Activated B cell treated with CpG ODN at 0.5 μM for 24 hours (primary cell): ENCODE results near the gene APCDD1. TPM values are rescaled to one million over a fixed set of nuclear protein-coding genes. Genes with fewer than 3 reads are reported as not detected.

Source experiments
- ATAC-seq: fragments of 200-7000 bp; cut with Tn5 transposase; one replicate; pipeline ENCODE4 v1.10.0; 2021; ENCODE audit warnings: low read depth, mild to moderate bottlenecking, moderate library complexity
- CTCF ChIA-PET: fragments of 350-600 bp; sonication (Branson Sonifier 250); formaldehyde crosslinking; loops from one replicate; lab custom pipeline; 2021; ENCODE audit warnings: antibody characterized with exemption; lab: Charles Lee
- POLR2A ChIA-PET: fragments of 350-600 bp; sonication (Branson Sonifier 250); formaldehyde crosslinking; loops from one replicate; lab custom pipeline; 2021; ENCODE audit warnings: antibody characterized with exemption; lab: Charles Lee
- DNase-seq: peaks from one replicate; pipeline ENCODE4 v3.0.0; 2022
- H3K27ac Mint-ChIP-seq: one replicate; pipeline ENCODE4 v1.8.0; 2020; ENCODE audit warnings: mixed read lengths
- H3K27me3 Mint-ChIP-seq: one replicate; pipeline ENCODE4 v1.8.0; 2021; ENCODE audit warnings: mixed read lengths
- H3K36me3 Mint-ChIP-seq: one replicate; pipeline ENCODE4 v1.8.0; 2021; ENCODE audit warnings: low read depth, mixed read lengths
- H3K4me1 Mint-ChIP-seq: one replicate; pipeline ENCODE4 v1.8.0; 2021; ENCODE audit warnings: mixed read lengths
- H3K4me3 Mint-ChIP-seq: one replicate; pipeline ENCODE4 v1.8.0; 2020; ENCODE audit warnings: mild to moderate bottlenecking, mixed read lengths
- H3K9me3 Mint-ChIP-seq: one replicate; pipeline ENCODE4 v1.8.0; 2020; ENCODE audit warnings: mixed read lengths
- CTCF ChIP-seq: fragments of 200-600 bp; IDR thresholded peaks from one replicate; pipeline ENCODE4 v1.8.0; 2022; ENCODE audit warnings: antibody characterized with exemption, mild to moderate bottlenecking
- intact Hi-C: fragments of 100-400 bp; cut with micrococcal nuclease; formaldehyde crosslinking; loops from one replicate; pipeline ENCODE4 v1.15.1; 2024
- total RNA-seq: library from RNA; stranded (reverse); gene quantifications from 2 replicates; pipeline ENCODE4 v1.2.3, GENCODE V29; 2022

The APCDD1 gene
- total RNA-seq, 1 donor from 2014 or later, result 0.38 TPM

DNA sequence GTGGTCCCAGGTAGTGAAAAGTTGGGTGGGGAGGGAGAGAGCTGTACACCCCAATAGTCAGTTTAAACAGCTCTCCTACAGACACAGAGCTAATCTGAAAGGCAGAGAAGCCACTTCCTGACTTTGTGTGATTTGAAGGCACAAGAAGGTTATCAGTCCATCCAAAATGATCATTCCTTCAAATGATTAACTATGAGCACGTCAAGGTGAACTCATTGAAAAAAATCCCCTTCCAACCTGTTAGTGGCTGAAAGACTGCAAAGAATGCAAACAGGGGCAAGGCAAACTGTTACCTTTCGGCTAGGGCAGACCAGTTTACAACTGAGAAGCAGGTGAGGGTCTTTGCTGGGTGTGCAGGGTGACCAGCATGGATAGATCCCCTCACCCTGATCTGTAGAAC, 22.8 kb upstream of the APCDD1 start:
- ATAC-seq, result no peak
- no peak for DNase-seq
- no peak overlapping the region for H3K27ac Mint-ChIP-seq

GRCh38 chr18:10432781-10433180, 21.7 kb upstream of the APCDD1 start:
- ChIA-PET CTCF (no interaction called here), POLR2A (no interaction called here)
- TF ChIP-seq CTCF, result no peak
- Mint-ChIP-seq H3K36me3 (no peaks in the 10 kb centered on the region), H3K27me3 (no peaks in the 10 kb centered on the region), H3K4me3 (no peak overlapping the region), H3K9me3 (no peaks in the 10 kb centered on the region), H3K27ac (no peak overlapping the region), H3K4me1 (no peaks in the 10 kb centered on the region)
- intact Hi-C loops, result no loop called here
- DNase-seq (no peak), ATAC-seq (no peak)

More for the DNA sequence above, 22.8 kb upstream of the APCDD1 start:
- POLR2A ChIA-PET, result no interaction called here
- TF ChIP-seq CTCF, result no peak
- Mint-ChIP-seq H3K9me3 (no peaks in the 10 kb centered on the region), H3K36me3 (no peaks in the 10 kb centered on the region), H3K4me3 (no peak overlapping the region), H3K27me3 (no peaks in the 10 kb centered on the region), H3K4me1 (no peaks in the 10 kb centered on the region)
- intact Hi-C loops, result no loop called here
- CTCF ChIA-PET, result no interaction called here

- ChIA-PET POLR2A (no interaction called here), CTCF (no interaction called here)
- Mint-ChIP-seq H3K27me3 (no peaks in the 10 kb centered on the region), H3K27ac (no peak overlapping the region), H3K4me1 (no peaks in the 10 kb centered on the region), H3K4me3 (no peak overlapping the region), H3K36me3 (no peaks in the 10 kb centered on the region), H3K9me3 (no peaks in the 10 kb centered on the region)
- no peak for DNase-seq
- intact Hi-C loops, result no loop called here
- ATAC-seq, result no peak
- no peak for TF ChIP-seq CTCF
These were observed 18.3 kb upstream of the APCDD1 start for GRCh38 chr18:10436160-10436559.

DNA sequence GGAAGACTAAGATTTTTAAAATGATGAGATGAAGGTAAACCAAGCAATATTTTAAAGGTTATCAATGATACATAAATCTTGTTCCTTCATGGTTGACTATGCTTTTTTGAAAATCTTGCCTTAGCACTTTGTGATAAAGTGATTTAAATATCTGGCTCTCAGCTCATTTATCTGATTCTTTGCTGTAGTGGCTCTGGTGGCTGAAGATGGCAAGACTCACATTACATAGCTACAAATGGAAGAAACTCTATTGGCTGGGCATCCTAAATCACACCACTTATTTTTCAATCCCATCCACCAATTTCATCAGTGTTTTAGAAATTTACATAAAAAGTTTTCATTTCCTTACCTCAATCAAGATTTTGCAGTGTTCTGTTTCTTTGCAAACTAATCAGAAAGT, 16.6 kb upstream of the APCDD1 start:
- Mint-ChIP-seq H3K27me3 (no peaks in the 10 kb centered on the region), H3K36me3 (no peaks in the 10 kb centered on the region), H3K4me1 (no peaks in the 10 kb centered on the region), H3K9me3 (no peaks in the 10 kb centered on the region), H3K27ac (no peak overlapping the region), H3K4me3 (no peak overlapping the region)
- ChIA-PET POLR2A (no interaction called here), CTCF (no interaction called here)
- TF ChIP-seq CTCF, result no peak
- DNase-seq, result no peak
- no peak for ATAC-seq
- intact Hi-C loops, result no loop called here

GRCh38 chr18:10439898-10440297, 14.5 kb upstream of the APCDD1 start:
- Mint-ChIP-seq H3K27me3 (no peaks in the 10 kb centered on the region), H3K9me3 (no peaks in the 10 kb centered on the region), H3K36me3 (no peaks in the 10 kb centered on the region), H3K4me1 (no peaks in the 10 kb centered on the region), H3K4me3 (no peak overlapping the region), H3K27ac (no peak overlapping the region)
- DNase-seq (no peak), ATAC-seq (no peak)
- intact Hi-C loops, result no loop called here
- ChIA-PET POLR2A (no interaction called here), CTCF (no interaction called here)
- TF ChIP-seq CTCF, result no peak
